Caco-2 (cell line): ENCODE measurements around the gene PAK5. TPM values are rescaled to one million over a fixed set of nuclear protein-coding genes. Genes with fewer than 3 reads are reported as not detected.

Experiments
- BruUV-seq: library from RNA; stranded (reverse); fragments of 400-500 nt; replicated peaks from 2 replicates; lab custom pipeline; 2021; lab: Mats Ljungman, UMichigan
- CTCF ChIA-PET: fragments of 300-600 bp; sonication (Branson Sonifier 250); formaldehyde crosslinking; loops from one replicate; lab custom pipeline; 2022; ENCODE audit warnings: antibody characterized with exemption; lab: Charles Lee
- POLR2A ChIA-PET: fragments of 300-600 bp; sonication (Branson Sonifier 250); formaldehyde crosslinking; loops from one replicate; lab custom pipeline; 2022; ENCODE audit warnings: antibody characterized with exemption; lab: Charles Lee
- DNase-seq, 2 experiments: peaks; one replicate each; pipeline versions ENCODE4 v3.0.0 to v3.0.0-alpha.2; 2020 to 2022
- H3K27me3 ChIP-seq: replicated peaks from 2 replicates; pipeline ENCODE4 v1.6.0; 2011; ENCODE audit warnings: low read length; ENCODE audit not compliant: control insufficient read depth, insufficient read depth
- H3K36me3 ChIP-seq: 2 replicates; pipeline ENCODE4 v1.5.1; 2011; ENCODE audit warnings: low read length; ENCODE audit not compliant: control insufficient read depth, insufficient read depth
- H3K4me1 ChIP-seq: fragments of 250-450 bp; sonication (Bioruptor Pico); 2 replicates; pipeline ENCODE4 v1.5.1; 2020; ENCODE audit warnings: mild to moderate bottlenecking
- H3K4me3 ChIP-seq: 2 replicates; pipeline ENCODE4 v1.5.1; 2011; ENCODE audit warnings: low read depth, mild to moderate bottlenecking, control low read depth, low read length
- H3K9me3 ChIP-seq: fragments of 250-450 bp; sonication (Bioruptor Pico); 2 replicates; pipeline ENCODE4 v1.5.1; 2020; ENCODE audit warnings: mild to moderate bottlenecking, moderate library complexity
- H3K27ac Mint-ChIP-seq: one replicate; pipeline ENCODE4 v1.8.0; 2022; ENCODE audit warnings: mixed read lengths; ENCODE audit not compliant: unreplicated experiment
- H3K27me3 Mint-ChIP-seq: one replicate; pipeline ENCODE4 v1.8.0; 2022; ENCODE audit warnings: mixed read lengths; ENCODE audit not compliant: insufficient read depth, unreplicated experiment
- H3K36me3 Mint-ChIP-seq: one replicate; pipeline ENCODE4 v1.8.0; 2022; ENCODE audit warnings: mild to moderate bottlenecking, mixed read lengths; ENCODE audit not compliant: insufficient read depth, unreplicated experiment
- H3K4me1 Mint-ChIP-seq: one replicate; pipeline ENCODE4 v1.8.0; 2022; ENCODE audit warnings: low read depth, mixed read lengths; ENCODE audit not compliant: unreplicated experiment
- H3K4me3 Mint-ChIP-seq: one replicate; pipeline ENCODE4 v1.8.0; 2022; ENCODE audit warnings: mild to moderate bottlenecking, moderate library complexity, mixed read lengths; ENCODE audit not compliant: unreplicated experiment
- H3K9me3 Mint-ChIP-seq: one replicate; pipeline ENCODE4 v1.8.0; 2022; ENCODE audit warnings: mixed read lengths; ENCODE audit not compliant: unreplicated experiment
- intact Hi-C: fragments of 100-400 bp; cut with micrococcal nuclease; formaldehyde crosslinking; loops from one replicate; pipeline ENCODE4 v1.10.0; 2022; ENCODE audit not compliant: unreplicated experiment
- total RNA-seq: library from RNA; stranded (reverse); gene quantifications from 2 replicates; pipeline ENCODE4 v1.2.3, GENCODE V29; 2022
- TF ChIP-seq, protein P1 (sequence below), 2 experiments: fragments of 200-600 bp in 1 of 2; IDR thresholded peaks; 1 replicate in 1 of 2; 2 replicates in 1 of 2; pipeline versions ENCODE4 v1.5.1 to v1.8.0; 2011 to 2022; ENCODE audit warnings: antibody characterized with exemption in 1 of 2, control low read depth in 1 of 2, inconsistent platforms in 1 of 2, low read depth in 1 of 2, low read length in 1 of 2, mild to moderate bottlenecking in 1 of 2, moderate library complexity in 1 of 2; ENCODE audit not compliant: insufficient read depth in 1 of 2, severe bottlenecking in 1 of 2, unreplicated experiment in 1 of 2

The PAK5 gene
- total RNA-seq, 1 experiment from 2014 or later: not detected

DNA sequence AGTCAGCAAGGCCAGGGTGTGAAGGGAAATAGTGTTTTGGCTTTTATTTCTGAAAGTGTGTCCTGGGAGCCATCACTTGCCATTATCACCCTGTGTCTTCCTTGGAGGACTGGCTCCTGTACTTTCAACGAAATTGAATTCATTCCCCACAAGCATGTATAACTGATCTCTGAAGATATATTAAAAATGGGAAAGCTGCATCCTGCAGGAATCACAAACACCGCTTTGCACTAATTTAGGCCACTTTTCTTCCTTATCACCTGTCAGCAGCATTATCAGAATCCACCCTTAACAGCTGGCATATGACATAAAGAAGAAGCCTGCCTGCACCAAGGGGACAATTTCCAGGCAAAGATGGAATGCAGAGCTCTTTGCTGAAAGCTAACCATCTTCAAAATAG is 268.3 kb downstream of the PAK5 start:
- Histone ChIP-seq H3K36me3 (no peaks in the 10 kb centered on the region), H3K9me3 (no peaks in the 10 kb centered on the region), H3K27me3 (no peaks in the 10 kb centered on the region; the same call in 1 of the 2 replicates), H3K4me3 (no peak overlapping the region), H3K4me1 (no peaks in the 10 kb centered on the region)
- no peak for DNase-seq
- no peaks in the 10 kb centered on the region for H3K4me1 Mint-ChIP-seq
- intact Hi-C loops: no loop called here
- TF ChIP-seq, protein P1, sequence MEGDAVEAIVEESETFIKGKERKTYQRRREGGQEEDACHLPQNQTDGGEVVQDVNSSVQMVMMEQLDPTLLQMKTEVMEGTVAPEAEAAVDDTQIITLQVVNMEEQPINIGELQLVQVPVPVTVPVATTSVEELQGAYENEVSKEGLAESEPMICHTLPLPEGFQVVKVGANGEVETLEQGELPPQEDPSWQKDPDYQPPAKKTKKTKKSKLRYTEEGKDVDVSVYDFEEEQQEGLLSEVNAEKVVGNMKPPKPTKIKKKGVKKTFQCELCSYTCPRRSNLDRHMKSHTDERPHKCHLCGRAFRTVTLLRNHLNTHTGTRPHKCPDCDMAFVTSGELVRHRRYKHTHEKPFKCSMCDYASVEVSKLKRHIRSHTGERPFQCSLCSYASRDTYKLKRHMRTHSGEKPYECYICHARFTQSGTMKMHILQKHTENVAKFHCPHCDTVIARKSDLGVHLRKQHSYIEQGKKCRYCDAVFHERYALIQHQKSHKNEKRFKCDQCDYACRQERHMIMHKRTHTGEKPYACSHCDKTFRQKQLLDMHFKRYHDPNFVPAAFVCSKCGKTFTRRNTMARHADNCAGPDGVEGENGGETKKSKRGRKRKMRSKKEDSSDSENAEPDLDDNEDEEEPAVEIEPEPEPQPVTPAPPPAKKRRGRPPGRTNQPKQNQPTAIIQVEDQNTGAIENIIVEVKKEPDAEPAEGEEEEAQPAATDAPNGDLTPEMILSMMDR (IDR thresholded peaks at IDR 0.05; ENCODE audit: insufficient read depth in 1 of 2, low read depth in 1 of 2, low read length in 1 of 2, severe bottlenecking in 1 of 2, unreplicated experiment in 1 of 2): no peak
- H3K9me3 Mint-ChIP-seq: no peaks in the 10 kb centered on the region
- peaks cover 19% of the 10 kb centered on the region for H3K27me3 Mint-ChIP-seq
- no peak overlapping the region for H3K4me3 Mint-ChIP-seq
- no TSS peak for BruUV-seq
- no peak overlapping the region for H3K27ac Mint-ChIP-seq
- POLR2A ChIA-PET: no interaction called here
- H3K36me3 Mint-ChIP-seq: no peaks in the 10 kb centered on the region
- CTCF ChIA-PET: no interaction called here

DNA sequence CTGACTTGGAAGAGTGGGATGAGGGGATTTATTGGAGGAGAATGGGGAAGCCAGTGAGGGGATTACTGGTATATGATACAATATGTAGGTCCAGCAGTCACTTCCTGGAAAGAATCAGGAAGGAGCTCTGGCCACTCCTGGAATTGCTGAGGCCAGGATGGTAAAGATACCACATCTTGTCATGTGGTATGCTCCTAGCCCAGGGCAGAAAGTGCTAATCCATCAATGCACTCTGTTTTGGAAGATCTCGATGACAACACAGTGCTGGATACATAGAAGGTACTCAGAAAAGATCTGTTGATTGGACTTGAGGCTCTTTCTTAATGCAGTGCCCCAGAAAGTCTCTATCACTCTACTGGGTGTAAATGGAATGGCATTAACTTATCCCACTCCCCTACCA is 271.9 kb downstream of the PAK5 start:
- Mint-ChIP-seq H3K4me3 (no peak overlapping the region), H3K9me3 (no peaks in the 10 kb centered on the region), H3K27me3 (peaks cover 16% of the 10 kb centered on the region), H3K27ac (no peak overlapping the region), H3K4me1 (no peaks in the 10 kb centered on the region), H3K36me3 (no peaks in the 10 kb centered on the region)
- Histone ChIP-seq H3K4me3 (no peak overlapping the region), H3K9me3 (no peaks in the 10 kb centered on the region), H3K4me1 (no peaks in the 10 kb centered on the region), H3K27me3 (no peaks in the 10 kb centered on the region; the same call in 1 of the 2 replicates), H3K36me3 (no peaks in the 10 kb centered on the region)
- TF ChIP-seq, protein P1 (IDR thresholded peaks at IDR 0.05; ENCODE audit: insufficient read depth in 1 of 2, low read depth in 1 of 2, low read length in 1 of 2, severe bottlenecking in 1 of 2, unreplicated experiment in 1 of 2): no peak
- BruUV-seq: no TSS peak
- POLR2A ChIA-PET: no interaction called here
- intact Hi-C loops: no loop called here
- DNase-seq: no peak
- CTCF ChIA-PET: no interaction called here

DNA sequence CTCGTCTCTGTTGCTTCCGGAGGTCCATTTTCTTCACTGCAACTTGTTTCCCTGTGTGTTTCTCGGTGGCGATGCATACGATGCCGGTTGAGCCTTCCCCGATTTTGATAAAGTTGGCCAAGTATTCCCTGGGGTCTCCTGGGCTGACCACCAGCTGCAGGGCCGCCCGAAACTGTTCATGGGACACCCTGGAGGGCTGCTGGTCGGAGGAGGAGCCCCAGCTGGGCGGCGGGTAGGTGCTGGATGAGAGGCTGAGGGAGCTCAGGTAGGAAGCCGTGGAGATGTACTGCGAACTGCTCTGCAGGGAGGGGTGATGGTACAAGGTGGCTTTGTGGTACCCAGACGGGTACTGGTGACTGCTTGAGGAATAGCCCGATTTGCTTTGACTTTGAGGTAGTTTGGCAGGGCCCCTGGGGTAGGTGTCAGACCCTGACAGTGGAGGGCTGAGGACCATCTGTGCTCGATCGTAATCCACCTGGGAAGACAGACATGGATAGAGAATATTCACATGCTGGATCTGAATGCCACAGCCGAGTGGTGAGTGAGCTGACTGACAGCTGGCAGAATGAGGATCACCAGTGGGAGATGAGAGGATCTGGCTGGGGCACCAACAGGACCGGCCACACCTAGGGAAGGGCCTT is 272.8 kb downstream of the PAK5 start:
- Histone ChIP-seq H3K4me1 (no peaks in the 10 kb centered on the region), H3K4me3 (no peak overlapping the region), H3K9me3 (no peaks in the 10 kb centered on the region), H3K36me3 (no peaks in the 10 kb centered on the region), H3K27me3 (no peaks in the 10 kb centered on the region; the same call in 1 of the 2 replicates)
- CTCF ChIA-PET: no interaction called here
- Mint-ChIP-seq H3K27ac (no peak overlapping the region), H3K4me3 (no peak overlapping the region), H3K27me3 (peaks cover 16% of the 10 kb centered on the region), H3K9me3 (no peaks in the 10 kb centered on the region), H3K4me1 (no peaks in the 10 kb centered on the region), H3K36me3 (no peaks in the 10 kb centered on the region)
- no peak for DNase-seq
- TF ChIP-seq, protein P1 (IDR thresholded peaks at IDR 0.05; ENCODE audit: insufficient read depth in 1 of 2, low read depth in 1 of 2, low read length in 1 of 2, severe bottlenecking in 1 of 2, unreplicated experiment in 1 of 2): no peak
- intact Hi-C loops: no loop called here
- BruUV-seq: no TSS peak
- POLR2A ChIA-PET: no interaction called here
